Hepatocyte (in vitro differentiated cells): ENCODE data around the gene ZGPAT. TPM values are rescaled to one million over a fixed set of nuclear protein-coding genes. Genes with fewer than 3 reads are reported as not detected.
"Not testable (repeated sequence)": the region's sequence is repeated elsewhere in the genome, so short reads cannot be mapped to it uniquely, and the experiment has no call there.

Experiments used
- DNase-seq: peaks from one replicate; pipeline ENCODE4 v3.0.0-alpha.2; 2016; ENCODE audit warnings: low spot score
- H2AFZ ChIP-seq: fragments of 200-600 bp; sonication (generic); 2 replicates; pipeline ENCODE4 v1.6.0; 2016; ENCODE audit warnings: antibody characterized with exemption, mild to moderate bottlenecking
- H3K27ac ChIP-seq: fragments of 200-600 bp; sonication (generic); 2 replicates; pipeline ENCODE4 v1.5.1; 2016; ENCODE audit warnings: mild to moderate bottlenecking
- H3K27me3 ChIP-seq: fragments of 200-600 bp; sonication (generic); 2 replicates; pipeline ENCODE4 v1.6.1; 2016
- H3K36me3 ChIP-seq: fragments of 200-600 bp; sonication (generic); replicated peaks from 2 replicates; pipeline ENCODE4 v1.5.1; 2016; ENCODE audit warnings: low read depth; ENCODE audit not compliant: insufficient read depth
- H3K4me1 ChIP-seq: fragments of 200-600 bp; sonication (generic); 2 replicates; pipeline ENCODE4 v1.5.1; 2016; ENCODE audit warnings: mild to moderate bottlenecking, moderate library complexity; ENCODE audit not compliant: insufficient read depth
- H3K4me2 ChIP-seq: fragments of 200-600 bp; sonication (generic); 2 replicates; pipeline ENCODE4 v1.6.0; 2016
- H3K4me3 ChIP-seq: fragments of 200-600 bp; sonication (generic); 2 replicates; pipeline ENCODE4 v1.5.1; 2016; ENCODE audit warnings: mild to moderate bottlenecking
- H3K79me2 ChIP-seq: fragments of 200-600 bp; sonication (generic); 2 replicates; pipeline ENCODE4 v1.6.0; 2017; ENCODE audit warnings: mild to moderate bottlenecking
- H3K9me2 ChIP-seq: fragments of 200-600 bp; sonication (generic); replicated peaks from 2 replicates; pipeline ENCODE4 v1.6.0; 2017; ENCODE audit warnings: mild to moderate bottlenecking; ENCODE audit not compliant: insufficient read depth
- H3K9me3 ChIP-seq: fragments of 200-600 bp; sonication (generic); 2 replicates; pipeline ENCODE4 v1.5.1; 2016; ENCODE audit warnings: low read depth, mild to moderate bottlenecking
- H4K20me1 ChIP-seq: fragments of 200-600 bp; sonication (generic); 2 replicates; pipeline ENCODE4 v1.6.0; 2016; ENCODE audit warnings: mild to moderate bottlenecking; ENCODE audit not compliant: insufficient read depth, poor library complexity, severe bottlenecking
- EZH2 ChIP-seq: fragments of 200-600 bp; sonication (generic); IDR thresholded peaks from 2 replicates; pipeline ENCODE4 v1.6.1; 2016; ENCODE audit warnings: antibody characterized with exemption, mild to moderate bottlenecking, borderline replicate concordance
- EZH2phosphoT487 ChIP-seq: fragments of 200-600 bp; sonication (generic); IDR thresholded peaks from one replicate; pipeline ENCODE4 v1.6.1; 2018; ENCODE audit warnings: antibody characterized with exemption, mild to moderate bottlenecking, low read depth, moderate library complexity; ENCODE audit not compliant: unreplicated experiment, severe bottlenecking
- WGBS: methylation state at CpG from one replicate; pipeline ENCODE4 v1.1.6; 2016; ENCODE audit warnings: low lambda C conversion rate; ENCODE audit errors: missing lambda C conversion rate; 5-methylcytosine and 5-hydroxymethylcytosine counted together
- polyA plus RNA-seq: library from polyadenylated mRNA; unstranded; fragments of >200 nt; fragmentation: Nextera tagmentation; extraction: Ambion mirVana; gene quantifications from 2 replicates; pipeline ENCODE4 v1.2.1, GENCODE V29; 2016
- total RNA-seq: library from RNA; depleted of rRNA; stranded (reverse); fragments of >200 nt; gene quantifications from 2 replicates; pipeline ENCODE4 v1.2.3, GENCODE V29; 2014
- TF ChIP-seq, protein P1 (sequence below): fragments of 200-600 bp; sonication (generic); IDR thresholded peaks from 2 replicates; pipeline ENCODE4 v1.5.1; 2016; ENCODE audit warnings: antibody characterized with exemption, mild to moderate bottlenecking; ENCODE audit not compliant: poor library complexity

The ZGPAT gene
- total and polyA plus RNA-seq, 2 experiments from 2014 or later = 18.6 to 41.7 TPM

DNA sequence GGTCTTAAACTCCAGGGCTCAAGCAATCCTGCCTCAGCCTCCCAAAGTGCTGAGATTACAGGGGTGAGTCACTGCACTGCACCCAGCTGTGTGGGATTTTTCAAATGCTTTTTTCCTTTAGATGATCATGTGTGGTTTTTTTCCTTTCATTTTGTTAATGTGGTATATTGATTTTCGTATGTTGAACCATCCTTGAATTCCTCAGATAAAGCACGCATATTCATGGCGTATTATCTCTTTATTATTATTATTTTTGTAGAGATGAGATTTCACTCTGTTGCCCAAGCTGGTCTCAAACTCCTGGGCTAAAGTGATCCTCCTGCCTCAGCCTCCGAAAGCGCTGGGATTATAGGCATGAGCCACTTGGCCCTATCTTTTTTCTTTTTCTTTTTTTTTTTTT is 7.0 kb downstream of the ZGPAT start:
- H3K4me1 ChIP-seq = no peaks in the 10 kb centered on the region
- H3K79me2 ChIP-seq = peaks cover 93% of the 10 kb centered on the region
- TF ChIP-seq, protein P1, sequence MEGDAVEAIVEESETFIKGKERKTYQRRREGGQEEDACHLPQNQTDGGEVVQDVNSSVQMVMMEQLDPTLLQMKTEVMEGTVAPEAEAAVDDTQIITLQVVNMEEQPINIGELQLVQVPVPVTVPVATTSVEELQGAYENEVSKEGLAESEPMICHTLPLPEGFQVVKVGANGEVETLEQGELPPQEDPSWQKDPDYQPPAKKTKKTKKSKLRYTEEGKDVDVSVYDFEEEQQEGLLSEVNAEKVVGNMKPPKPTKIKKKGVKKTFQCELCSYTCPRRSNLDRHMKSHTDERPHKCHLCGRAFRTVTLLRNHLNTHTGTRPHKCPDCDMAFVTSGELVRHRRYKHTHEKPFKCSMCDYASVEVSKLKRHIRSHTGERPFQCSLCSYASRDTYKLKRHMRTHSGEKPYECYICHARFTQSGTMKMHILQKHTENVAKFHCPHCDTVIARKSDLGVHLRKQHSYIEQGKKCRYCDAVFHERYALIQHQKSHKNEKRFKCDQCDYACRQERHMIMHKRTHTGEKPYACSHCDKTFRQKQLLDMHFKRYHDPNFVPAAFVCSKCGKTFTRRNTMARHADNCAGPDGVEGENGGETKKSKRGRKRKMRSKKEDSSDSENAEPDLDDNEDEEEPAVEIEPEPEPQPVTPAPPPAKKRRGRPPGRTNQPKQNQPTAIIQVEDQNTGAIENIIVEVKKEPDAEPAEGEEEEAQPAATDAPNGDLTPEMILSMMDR = no peak
- TF ChIP-seq EZH2 = no peak
- H3K9me2 ChIP-seq = no peaks in the 10 kb centered on the region
- no peak overlapping the region for H3K4me2 ChIP-seq
- no peaks in the 10 kb centered on the region for H4K20me1 ChIP-seq
- H2AFZ ChIP-seq = no peak overlapping the region
- DNase-seq = no peak
- peaks cover 9% of the 10 kb centered on the region for H3K9me3 ChIP-seq
- whole genome bisulfite sequencing = 96% methylated on average over 5 of the region's 5 CpGs
- H3K36me3 ChIP-seq = no peaks in the 10 kb centered on the region
- no peaks in the 10 kb centered on the region for H3K27me3 ChIP-seq
- no peak overlapping the region for H3K27ac ChIP-seq
- H3K4me3 ChIP-seq = no peak overlapping the region

DNA sequence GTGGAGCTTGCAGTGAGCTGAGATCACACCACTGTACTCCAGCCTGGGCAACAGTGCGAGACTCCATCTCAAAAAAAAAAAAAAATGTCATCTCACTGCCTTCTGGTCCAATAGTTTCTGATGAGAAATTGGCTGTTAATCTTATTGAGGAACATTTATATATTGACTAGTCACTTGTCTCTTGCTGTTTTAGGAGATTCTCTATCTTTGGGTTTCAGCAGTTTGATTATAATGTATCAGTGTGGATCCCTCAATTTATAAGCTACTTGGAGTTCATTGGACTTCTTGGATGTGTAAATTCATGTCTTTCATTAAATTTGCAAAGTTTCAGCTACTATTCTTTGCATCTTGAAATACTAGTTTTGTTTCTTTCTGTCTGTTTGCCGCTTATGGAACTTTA is 11.2 kb downstream of the ZGPAT start:
- Histone ChIP-seq H2AFZ (no peak overlapping the region), H3K4me1 (no peaks in the 10 kb centered on the region), H3K4me2 (no peak overlapping the region), H4K20me1 (no peaks in the 10 kb centered on the region), H3K36me3 (no peaks in the 10 kb centered on the region), H3K9me3 (peaks cover 9% of the 10 kb centered on the region), H3K4me3 (no peak overlapping the region), H3K9me2 (no peaks in the 10 kb centered on the region), H3K27ac (no peak overlapping the region), H3K79me2 (peaks cover 71% of the 10 kb centered on the region), H3K27me3 (no peaks in the 10 kb centered on the region)
- TF ChIP-seq, protein P1 = no peak
- TF ChIP-seq EZH2 (no peak), EZH2phosphoT487 (no peak)
- no peak for DNase-seq
- WGBS = 100% methylated on average over 2 of the region's 2 CpGs

DNA sequence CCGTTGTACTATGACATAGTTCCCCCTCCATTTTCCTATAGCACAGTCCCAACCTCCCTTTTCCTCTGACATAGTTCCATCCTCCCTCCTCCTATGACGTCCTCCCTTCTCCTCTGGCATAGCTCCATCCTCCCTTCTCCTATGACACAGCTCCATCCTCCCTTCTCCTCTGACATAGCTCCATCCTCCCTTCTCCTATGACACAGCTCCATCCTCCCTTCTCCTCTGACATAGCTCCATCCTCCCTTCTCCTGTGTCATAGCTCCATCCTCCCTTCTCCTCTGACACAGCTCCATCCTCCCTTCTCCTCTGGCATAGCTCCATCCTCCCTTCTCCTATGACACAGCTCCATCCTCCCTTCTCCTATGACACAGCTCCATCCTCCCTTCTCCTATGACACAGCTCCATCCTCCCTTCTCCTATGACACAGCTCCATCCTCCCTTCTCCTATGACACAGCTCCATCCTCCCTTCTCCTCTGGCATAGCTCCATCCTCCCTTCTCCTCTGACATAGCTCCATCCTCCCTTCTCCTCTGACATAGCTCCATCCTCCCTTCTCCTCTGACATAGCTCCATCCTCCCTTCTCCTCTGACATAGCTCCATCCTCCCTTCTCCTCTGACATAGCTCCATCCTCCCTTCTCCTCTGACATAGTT is 15.3 kb downstream of the ZGPAT start:
- H3K36me3 ChIP-seq, H3K9me2 ChIP-seq, H3K4me2 ChIP-seq, H3K27me3 ChIP-seq, H4K20me1 ChIP-seq, H3K4me3 ChIP-seq, H2AFZ ChIP-seq, H3K9me3 ChIP-seq, H3K27ac ChIP-seq, H3K4me1 ChIP-seq, DNase-seq: not testable (repeated sequence)
- H3K79me2 ChIP-seq = peaks cover 43% of the 10 kb centered on the region
- 97% methylated on average over 2 of the region's 2 CpGs for WGBS

DNA sequence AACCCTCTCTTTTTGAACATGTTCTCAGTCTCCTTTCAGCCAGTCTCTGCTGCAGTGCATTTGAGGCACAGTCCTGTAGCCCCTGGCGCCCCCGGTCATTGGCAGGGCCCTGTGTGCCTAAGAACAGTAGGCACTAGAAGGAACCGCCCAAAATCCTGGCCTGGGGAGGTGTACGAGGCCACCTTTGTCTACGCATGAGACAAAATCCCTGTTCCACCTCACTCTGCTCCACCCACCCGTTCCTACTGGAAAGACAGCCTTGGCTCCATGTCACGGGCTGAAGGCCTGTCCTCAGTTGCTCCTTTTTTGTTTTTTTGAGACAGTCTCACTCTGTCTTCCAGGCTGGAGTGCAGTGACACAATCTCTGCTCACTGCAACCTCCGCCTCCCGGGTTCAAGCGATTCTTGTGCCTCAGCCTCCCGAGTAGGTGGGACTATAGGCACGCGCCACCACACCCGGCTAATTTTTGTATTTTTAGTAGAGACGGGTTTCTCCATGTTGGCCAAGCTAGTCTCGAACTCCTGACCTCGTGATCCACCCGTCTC is 22.4 kb downstream of the ZGPAT start:
- 95% methylated on average over 18 of the region's 18 CpGs for WGBS
- H3K36me3 ChIP-seq, H4K20me1 ChIP-seq, H3K27ac ChIP-seq, H3K4me2 ChIP-seq, H3K4me1 ChIP-seq, H3K9me3 ChIP-seq, H2AFZ ChIP-seq, H3K27me3 ChIP-seq, H3K4me3 ChIP-seq, H3K9me2 ChIP-seq, DNase-seq: not testable (repeated sequence)
- peaks cover 14% of the 10 kb centered on the region for H3K79me2 ChIP-seq
